K562 (cell line): Measurements from ENCODE around the gene EPB41L4A. TPM values are rescaled to one million over a fixed set of nuclear protein-coding genes. Genes with fewer than 3 reads are reported as not detected.

Experiments
- ATAC-seq: fragments of 200-7000 bp; cut with Tn5 transposase; 3 replicates; pipeline ENCODE4 v1.9.1; 2020; ENCODE audit warnings: moderate library complexity
- BruUV-seq: library from RNA; stranded (reverse); fragments of 400-500 nt; replicated peaks from 2 replicates; lab custom pipeline; 2021; lab: Mats Ljungman, UMichigan
- CTCF ChIA-PET: fragments of 300-600 bp; formaldehyde crosslinking; extraction: SDS; loops from one replicate; lab custom pipeline; 2021; ENCODE audit warnings: low intra/inter-chr PET ratio; lab: Yijun Ruan, JAX
- POLR2A ChIA-PET: fragments of 300-600, 350-650 bp; sonication (Branson Sonifier 250); formaldehyde crosslinking; extraction: SDS; loops from one replicate; lab custom pipeline; 2021; ENCODE audit warnings: antibody characterized with exemption, inconsistent platforms; lab: Yijun Ruan, JAX
- DNase-seq, 4 experiments: peaks; one replicate each; pipeline versions ENCODE4 v3.0.0 to v3.0.0-alpha.2; 2011 to 2018; ENCODE audit warnings: low spot score in 3 of 4, mixed read lengths in 3 of 4; ENCODE audit errors: extremely low read depth in 1 of 4
- FAIRE-seq: peaks from 2 replicates; lab custom pipeline; 2011; peaks lifted over from hg19 to GRCh38; lab: Jason Lieb, UNC
- H2AFZ ChIP-seq: 2 replicates; pipeline ENCODE4 v1.6.0; 2011; ENCODE audit warnings: low read depth, low read length, control low read depth, inconsistent platforms
- H3K27ac ChIP-seq: fragments of 200-600 bp; 3 replicates; pipeline ENCODE4 v1.8.0; 2011; ENCODE audit warnings: low read depth, mild to moderate bottlenecking, control low read depth, inconsistent platforms, low read length, moderate library complexity, mixed read lengths; ENCODE audit errors: extremely low read depth
- H3K27me3 ChIP-seq, 2 experiments: fragments of 300-600 bp in 1 of 2; 2 replicates in 1 of 2; 3 replicates in 1 of 2; pipeline versions ENCODE4 v1.6.0 to v1.8.0; 2011; ENCODE audit warnings: inconsistent platforms in 2 of 2, low read length in 2 of 2, mild to moderate bottlenecking in 1 of 2, mixed read lengths in 1 of 2, moderate library complexity in 1 of 2; ENCODE audit not compliant: control insufficient read depth in 2 of 2, insufficient read depth in 2 of 2
- H3K36me3 ChIP-seq: fragments of 300-600 bp; 3 replicates; pipeline ENCODE4 v1.8.0; 2011; ENCODE audit warnings: mild to moderate bottlenecking, low read length, inconsistent platforms; ENCODE audit not compliant: control insufficient read depth, insufficient read depth
- H3K4me1 ChIP-seq, 2 experiments: fragments of 200-600 bp in 1 of 2; replicated peaks in 1 of 2; 2 replicates in 1 of 2; 3 replicates in 1 of 2; pipeline versions ENCODE4 v1.5.1 to v1.8.0; 2011; ENCODE audit warnings: inconsistent platforms in 2 of 2, low read length in 2 of 2, mild to moderate bottlenecking in 1 of 2, mixed read lengths in 1 of 2, moderate library complexity in 1 of 2; ENCODE audit not compliant: control insufficient read depth in 2 of 2, insufficient read depth in 2 of 2
- H3K4me2 ChIP-seq: 2 replicates; pipeline ENCODE4 v1.6.1; 2011; ENCODE audit warnings: low read length, control low read depth, inconsistent platforms, mixed read lengths; ENCODE audit not compliant: insufficient read depth
- H3K4me3 ChIP-seq: fragments of 200-600 bp; sonication (generic), shearing (Covaris generic); 2 replicates; pipeline ENCODE4 v1.5.1; 2016; ENCODE audit warnings: control low read depth, inconsistent platforms
- H3K79me2 ChIP-seq: fragments of 200-600 bp; 3 replicates; pipeline ENCODE4 v1.8.0; 2011; ENCODE audit warnings: low read length, inconsistent platforms; ENCODE audit not compliant: control insufficient read depth, insufficient read depth
- H3K9ac ChIP-seq, 2 experiments: 2 replicates each; pipeline versions ENCODE4 v1.6.0 to v1.6.1; 2011; ENCODE audit warnings: low read depth in 2 of 2, low read length in 2 of 2, control low read depth in 1 of 2, inconsistent platforms in 1 of 2, mild to moderate bottlenecking in 1 of 2, mixed read lengths in 1 of 2; ENCODE audit not compliant: insufficient read depth in 1 of 2
- H3K9me1 ChIP-seq: one replicate; pipeline ENCODE4 v1.6.0; 2011; ENCODE audit warnings: inconsistent platforms, mild to moderate bottlenecking, low read length, moderate library complexity; ENCODE audit not compliant: control insufficient read depth, insufficient read depth
- H3K9me3 ChIP-seq: replicated peaks from 2 replicates; pipeline ENCODE4 v1.5.1; 2011; ENCODE audit warnings: low read depth, low read length, inconsistent platforms; ENCODE audit not compliant: control insufficient read depth, insufficient read depth
- H4K20me1 ChIP-seq: replicated peaks from 2 replicates; pipeline ENCODE4 v1.6.1; 2011; ENCODE audit warnings: low read length, inconsistent platforms, mixed read lengths; ENCODE audit not compliant: control insufficient read depth, insufficient read depth
- BRF1 ChIP-seq: IDR thresholded peaks from 3 replicates; pipeline ENCODE4 v1.6.1; 2011; ENCODE audit warnings: borderline replicate concordance, mild to moderate bottlenecking; ENCODE audit not compliant: insufficient read length; ENCODE audit errors: extremely low read depth
- ELF4 ChIP-seq: fragments of 450-650 bp; formaldehyde crosslinking; IDR thresholded peaks from 2 replicates; pipeline ENCODE4 v1.4.0; 2022; ENCODE audit warnings: missing genetic modification characterization
- HDAC2 ChIP-seq: fragments of 450-650 bp; IDR thresholded peaks from 2 replicates; pipeline ENCODE4 v1.6.1; 2016; ENCODE audit warnings: mild to moderate bottlenecking
- HES1 ChIP-seq: fragments of 450-650 bp; IDR thresholded peaks from 2 replicates; pipeline ENCODE4 v1.6.1; 2016; ENCODE audit warnings: low read depth, mild to moderate bottlenecking, moderate library complexity
- HLTF ChIP-seq: fragments of 450-650 bp; IDR thresholded peaks from 2 replicates; pipeline ENCODE4 v1.6.1; 2016
- HMGN3 ChIP-seq: IDR thresholded peaks from 2 replicates; pipeline ENCODE4 v1.6.1; 2011; ENCODE audit warnings: borderline replicate concordance, low read depth, mild to moderate bottlenecking, mixed read lengths, low read length; ENCODE audit not compliant: insufficient read length; ENCODE audit errors: extremely low read depth
- PHF20 ChIP-seq: fragments of 450-650 bp; IDR thresholded peaks from 2 replicates; pipeline ENCODE4 v1.6.1; 2018; ENCODE audit not compliant: partially characterized antibody
- SRF ChIP-seq, 2 experiments: fragments of 250-450, 450-650 bp in 1 of 2; sonication (Bioruptor Pico) in 1 of 2; sonication (generic) in 1 of 2; formaldehyde crosslinking; IDR thresholded peaks; 2 replicates each; pipeline versions ENCODE4 v1.5.0 to v1.5.1; 2020 to 2022; ENCODE audit warnings: mild to moderate bottlenecking in 1 of 2, missing genetic modification reagents in 1 of 2
- SRSF1 ChIP-seq: fragments of 200-400 bp; formaldehyde crosslinking; IDR thresholded peaks from 2 replicates; pipeline ENCODE4 v1.6.1; 2017; ENCODE audit warnings: mild to moderate bottlenecking, low read depth, low read length, moderate library complexity
- ZNF146 ChIP-seq: IDR thresholded peaks from one replicate; pipeline ENCODE4 v1.6.1; 2018; ENCODE audit warnings: missing compliant biosample characterization; ENCODE audit not compliant: unreplicated experiment
- ZNF507 ChIP-seq: conservative IDR thresholded peaks from 2 replicates; pipeline ENCODE4 v1.6.1; 2017; ENCODE audit warnings: missing genetic modification characterization, missing compliant biosample characterization
- WGBS: fragments of 100-300 bp; shearing (Covaris generic); methylation state at CpG from one replicate; pipeline ENCODE4 v1.1.6; 2016; ENCODE audit warnings: low coverage, mixed read lengths; ENCODE audit not compliant: insufficient coverage; ENCODE audit errors: missing lambda C conversion rate; 5-methylcytosine and 5-hydroxymethylcytosine counted together
- in situ Hi-C: fragments of 300-500 bp; cut with MboI; formaldehyde crosslinking; loops from 4 replicates; pipeline ENCODE4 v1.15.0; 2018; ENCODE audit warnings: inconsistent platforms, mixed read lengths
- intact Hi-C: fragments of 100-400 bp; cut with micrococcal nuclease; formaldehyde crosslinking; loops from 2 replicates; pipeline ENCODE4 v1.14.2; 2022
- polyA plus RNA-seq, 8 experiments: library from polyadenylated mRNA; depleted of rRNA in 4 of 8; stranded (reverse) in 5 of 8; unstranded in 3 of 8; fragments of >200 nt; fragmentation: Nextera tagmentation in 2 of 8; fragmentation: Illumina TruSeq in 1 of 8; extraction: Ambion mirVana in 2 of 8; extraction: Trizol in 1 of 8; gene quantifications; 2 replicates each; pipeline versions ENCODE4 v1.2.1 to v1.2.3, GENCODE V29; 2011 to 2014; ENCODE audit warnings: inconsistent platforms in 1 of 8, missing spikeins in 1 of 8
- total RNA-seq, 7 experiments: library from RNA; depleted of rRNA in 6 of 7; stranded (reverse); fragments of >200 nt in 6 of 7; fragmentation: Illumina TruSeq in 2 of 7; extraction: Trizol in 2 of 7; gene quantifications; 2 replicates each; pipeline versions ENCODE4 v1.2.1 to v1.2.3, GENCODE V29; 2011 to 2021; ENCODE audit warnings: low replicate concordance in 1 of 7
- TF ChIP-seq, protein P1 (sequence below): fragments of 450-650 bp; conservative IDR thresholded peaks from 2 replicates; pipeline ENCODE4 v1.6.1; 2016; ENCODE audit warnings: missing genetic modification characterization, low read depth, mild to moderate bottlenecking, control low read depth, missing compliant biosample characterization

Gene EPB41L4A
- total and polyA plus RNA-seq, 9 of the 15 experiments (the other 6 are each of a cell fraction or from before 2014, with no cell fraction given), result 0.04 to 0.35 (median 0.12) TPM; not detected in 3

DNA sequence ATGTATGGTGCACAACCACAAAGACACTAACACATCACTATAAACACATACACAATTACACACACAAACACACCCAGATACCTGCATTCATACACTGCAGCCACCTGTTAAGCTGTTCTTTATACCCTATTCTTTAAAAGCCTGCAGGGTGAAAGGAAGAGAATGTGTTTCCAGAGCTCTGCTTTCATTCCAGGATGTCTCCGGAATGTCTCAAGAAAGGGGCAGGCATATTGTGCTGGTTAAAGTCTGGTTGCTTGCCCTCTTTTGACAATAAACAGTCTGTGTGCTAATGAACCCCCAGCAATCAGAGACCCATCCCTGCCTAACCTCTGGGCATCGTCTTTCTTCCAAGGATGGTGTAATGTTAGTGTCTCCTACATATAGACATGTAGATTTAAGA, 181.6 kb downstream of the EPB41L4A start:
- no peak overlapping the region for H3K4me2 ChIP-seq
- no peaks in the 10 kb centered on the region for H3K9me1 ChIP-seq
- no peaks in the 10 kb centered on the region for H3K36me3 ChIP-seq
- no peak overlapping the region for H3K27ac ChIP-seq
- no peak overlapping the region for H3K9ac ChIP-seq
- H3K4me3 ChIP-seq, result no peak overlapping the region
- TF ChIP-seq HLTF, result no peak
- TF ChIP-seq ZNF507 (tag), result no peak
- TF ChIP-seq HMGN3, result no peak
- TF ChIP-seq BRF1, result no peak
- TF ChIP-seq ELF4 (CRISPR knock-in tag), result no peak
- TF ChIP-seq PHF20, result no peak
- TF ChIP-seq HDAC2, result no peak
- no peak for TF ChIP-seq ZNF146
- TF ChIP-seq, protein P1, sequence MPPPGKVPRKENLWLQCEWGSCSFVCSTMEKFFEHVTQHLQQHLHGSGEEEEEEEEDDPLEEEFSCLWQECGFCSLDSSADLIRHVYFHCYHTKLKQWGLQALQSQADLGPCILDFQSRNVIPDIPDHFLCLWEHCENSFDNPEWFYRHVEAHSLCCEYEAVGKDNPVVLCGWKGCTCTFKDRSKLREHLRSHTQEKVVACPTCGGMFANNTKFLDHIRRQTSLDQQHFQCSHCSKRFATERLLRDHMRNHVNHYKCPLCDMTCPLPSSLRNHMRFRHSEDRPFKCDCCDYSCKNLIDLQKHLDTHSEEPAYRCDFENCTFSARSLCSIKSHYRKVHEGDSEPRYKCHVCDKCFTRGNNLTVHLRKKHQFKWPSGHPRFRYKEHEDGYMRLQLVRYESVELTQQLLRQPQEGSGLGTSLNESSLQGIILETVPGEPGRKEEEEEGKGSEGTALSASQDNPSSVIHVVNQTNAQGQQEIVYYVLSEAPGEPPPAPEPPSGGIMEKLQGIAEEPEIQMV, result no peak
- no peak for TF ChIP-seq HES1
- TF ChIP-seq SRSF1, result no peak
- TF ChIP-seq SRF (CRISPR knock-in tag; IDR thresholded peaks at IDR 0.05), result no peak
- ATAC-seq (no peak), FAIRE-seq (no peak), DNase-seq (no peak)
- H3K9me3 ChIP-seq, result no peaks in the 10 kb centered on the region
- no peaks in the 10 kb centered on the region for H3K4me1 ChIP-seq
- H3K27me3 ChIP-seq, result no peaks in the 10 kb centered on the region
- H3K79me2 ChIP-seq, result no peaks in the 10 kb centered on the region
- no peak overlapping the region for H2AFZ ChIP-seq
- no peaks in the 10 kb centered on the region for H4K20me1 ChIP-seq
- in situ Hi-C loops, result no loop called here
- CTCF ChIA-PET, result no interaction called here
- WGBS, result 0% methylated on average over 2 of the region's 2 CpGs
- BruUV-seq, result no TSS peak
- intact Hi-C loops, result no loop called here
- POLR2A ChIA-PET, result no interaction called here
